T-helper 2 cell treated with Interferon-gamma antibody and Interleukin-4, amounts not matched to agents 5 μg/mL and 100 μg/mL, for 36 hours (primary cell): ENCODE measurements around the gene MAN2B1.
A peak's percentile ranks its signal among the peaks of the same experiment; 100 is the strongest.

Source experiments
- DNase-seq: peaks from one replicate; pipeline ENCODE4 v3.0.0; 2021; ENCODE audit warnings: low spot score
- H3K27ac Mint-ChIP-seq: one replicate; pipeline ENCODE4 v1.8.0; 2021; ENCODE audit warnings: mild to moderate bottlenecking, mixed read lengths
- H3K27me3 Mint-ChIP-seq: one replicate; pipeline ENCODE4 v1.8.0; 2021; ENCODE audit warnings: low read depth, mixed read lengths
- H3K36me3 Mint-ChIP-seq: one replicate; pipeline ENCODE4 v1.8.0; 2021; ENCODE audit warnings: low read depth, mixed read lengths
- H3K4me1 Mint-ChIP-seq: one replicate; pipeline ENCODE4 v1.8.0; 2021; ENCODE audit warnings: low read depth, mixed read lengths
- H3K4me3 Mint-ChIP-seq: one replicate; pipeline ENCODE4 v1.8.0; 2022; ENCODE audit warnings: mild to moderate bottlenecking, moderate library complexity, mixed read lengths
- H3K9me3 Mint-ChIP-seq: one replicate; pipeline ENCODE4 v1.8.0; 2021; ENCODE audit warnings: mixed read lengths

The MAN2B1 gene

DNA sequence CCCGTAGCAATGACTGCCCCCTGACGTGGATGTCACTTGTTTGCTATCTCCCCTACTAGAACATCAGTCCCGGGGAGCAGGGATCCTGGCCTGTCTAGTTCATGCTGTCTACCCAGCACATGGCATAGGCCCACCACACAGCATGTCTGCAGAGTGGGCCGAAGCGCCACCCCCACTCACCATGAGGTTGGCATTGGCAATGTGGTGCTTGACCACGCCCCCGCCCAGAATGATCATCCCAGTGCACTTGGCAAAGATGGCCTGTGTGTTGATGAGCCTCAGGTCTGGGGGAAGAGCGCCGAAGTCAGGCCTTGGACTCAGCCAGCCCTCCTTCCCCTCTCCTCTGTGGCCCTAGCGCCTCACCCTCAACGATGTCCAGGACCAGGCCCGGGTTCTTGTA lies 10.4 kb upstream of the MAN2B1 start:
- Mint-ChIP-seq H3K4me1 (peaks cover 20% of the 10 kb centered on the region), H3K27ac (no peak overlapping the region), H3K4me3 (no peak overlapping the region), H3K36me3 (peaks cover 53% of the 10 kb centered on the region), H3K27me3 (no peaks in the 10 kb centered on the region), H3K9me3 (no peaks in the 10 kb centered on the region)
- DNase-seq, result no peak

- Mint-ChIP-seq H3K36me3 (peaks cover 55% of the 10 kb centered on the region), H3K27ac (no peak overlapping the region), H3K4me1 (peaks cover 21% of the 10 kb centered on the region)
Measured at GRCh38 chr19:12676384-12676792, 9.8 kb upstream of the MAN2B1 start.

DNA sequence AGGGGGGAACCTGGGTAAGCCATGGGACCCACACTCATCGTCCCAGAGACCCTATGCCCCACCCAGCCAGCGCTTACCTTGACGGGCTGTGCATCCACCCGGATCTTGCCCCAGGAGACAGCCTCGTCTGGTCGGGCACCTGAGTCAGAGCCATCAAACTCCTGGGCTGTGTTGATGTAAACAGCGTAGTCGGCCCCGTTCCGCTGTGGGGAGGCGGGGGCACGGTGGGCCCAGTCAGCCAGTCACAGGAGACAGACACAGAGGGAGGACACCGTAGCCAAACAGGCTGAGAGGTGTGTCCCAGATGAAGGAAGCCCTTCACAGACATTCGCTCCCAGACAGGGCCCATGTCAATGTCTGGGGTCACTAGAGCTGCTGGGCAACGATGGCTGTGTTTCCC lies 9.4 kb upstream of the MAN2B1 start:
- Mint-ChIP-seq H3K4me3 (no peak overlapping the region), H3K36me3 (peaks cover 51% of the 10 kb centered on the region), H3K4me1 (peaks cover 18% of the 10 kb centered on the region), H3K27ac (no peak overlapping the region), H3K9me3 (no peaks in the 10 kb centered on the region), H3K27me3 (no peaks in the 10 kb centered on the region)
- no peak for DNase-seq

More at GRCh38 chr19:12676384-12676792, 9.8 kb upstream of the MAN2B1 start:
- peak; percentile 78 for DNase-seq
- Mint-ChIP-seq H3K27me3 (no peaks in the 10 kb centered on the region), H3K9me3 (no peaks in the 10 kb centered on the region), H3K4me3 (no peak overlapping the region)

DNA sequence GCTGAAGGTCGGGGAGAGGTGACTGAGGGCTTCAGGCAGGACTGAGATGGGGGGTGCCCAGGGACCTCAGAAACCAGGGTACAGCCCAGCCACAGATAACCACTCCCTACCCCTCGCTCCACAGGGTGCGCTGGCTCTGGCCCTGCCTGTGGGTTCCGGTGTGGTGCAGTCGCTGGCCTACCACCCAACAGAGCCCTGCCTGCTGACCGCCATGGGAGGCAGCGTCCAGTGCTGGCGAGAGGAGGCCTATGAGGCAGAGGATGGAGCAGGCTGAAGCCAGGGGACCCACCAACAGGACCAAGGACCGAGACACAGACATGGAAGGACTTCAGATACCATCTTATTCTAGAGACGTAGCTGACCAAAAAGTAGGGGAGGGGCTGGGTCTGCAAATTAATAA lies 8.9 kb upstream of the MAN2B1 start:
- DNase-seq, result no peak
- no peak overlapping the region for H3K27ac Mint-ChIP-seq
- H3K4me3 Mint-ChIP-seq, result no peak overlapping the region
- H3K9me3 Mint-ChIP-seq, result no peaks in the 10 kb centered on the region
- no peaks in the 10 kb centered on the region for H3K27me3 Mint-ChIP-seq
- H3K4me1 Mint-ChIP-seq, result peaks cover 19% of the 10 kb centered on the region
- H3K36me3 Mint-ChIP-seq, result peaks cover 49% of the 10 kb centered on the region

DNA sequence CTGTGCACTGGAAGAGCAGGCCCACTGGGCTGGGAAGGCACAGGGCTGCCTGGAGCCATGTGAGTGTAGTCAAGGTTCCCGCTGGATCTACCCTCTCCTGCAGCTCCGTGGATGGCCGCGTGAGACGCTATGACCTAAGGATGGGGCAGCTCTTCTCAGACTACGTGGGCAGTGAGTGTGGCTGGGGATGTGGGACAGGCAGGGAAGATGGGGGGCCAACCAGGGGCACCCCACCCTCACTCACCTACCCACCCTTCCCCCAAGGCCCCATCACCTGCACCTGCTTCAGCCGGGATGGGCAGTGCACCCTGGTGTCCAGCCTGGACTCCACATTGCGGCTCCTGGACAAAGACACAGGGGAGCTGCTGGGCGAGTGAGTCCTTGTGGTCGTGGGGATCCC lies 6.2 kb upstream of the MAN2B1 start:
- no peak overlapping the region for H3K27ac Mint-ChIP-seq
- peaks cover 33% of the 10 kb centered on the region for H3K4me1 Mint-ChIP-seq

GRCh38 chr19:12670159-12670928 lies 3.8 kb upstream of the MAN2B1 start:
- Mint-ChIP-seq H3K4me1 (peaks cover 38% of the 10 kb centered on the region), H3K36me3 (peaks cover 34% of the 10 kb centered on the region), H3K27ac (peak overlapping the region; percentile 99), H3K27me3 (no peaks in the 10 kb centered on the region), H3K4me3 (peak overlapping the region; percentile 98), H3K9me3 (no peaks in the 10 kb centered on the region)
- no peak for DNase-seq

More for the DNA sequence above, 6.2 kb upstream of the MAN2B1 start:
- Mint-ChIP-seq H3K27me3 (no peaks in the 10 kb centered on the region), H3K36me3 (peaks cover 40% of the 10 kb centered on the region), H3K9me3 (no peaks in the 10 kb centered on the region), H3K4me3 (no peak overlapping the region)
- no peak for DNase-seq

DNA sequence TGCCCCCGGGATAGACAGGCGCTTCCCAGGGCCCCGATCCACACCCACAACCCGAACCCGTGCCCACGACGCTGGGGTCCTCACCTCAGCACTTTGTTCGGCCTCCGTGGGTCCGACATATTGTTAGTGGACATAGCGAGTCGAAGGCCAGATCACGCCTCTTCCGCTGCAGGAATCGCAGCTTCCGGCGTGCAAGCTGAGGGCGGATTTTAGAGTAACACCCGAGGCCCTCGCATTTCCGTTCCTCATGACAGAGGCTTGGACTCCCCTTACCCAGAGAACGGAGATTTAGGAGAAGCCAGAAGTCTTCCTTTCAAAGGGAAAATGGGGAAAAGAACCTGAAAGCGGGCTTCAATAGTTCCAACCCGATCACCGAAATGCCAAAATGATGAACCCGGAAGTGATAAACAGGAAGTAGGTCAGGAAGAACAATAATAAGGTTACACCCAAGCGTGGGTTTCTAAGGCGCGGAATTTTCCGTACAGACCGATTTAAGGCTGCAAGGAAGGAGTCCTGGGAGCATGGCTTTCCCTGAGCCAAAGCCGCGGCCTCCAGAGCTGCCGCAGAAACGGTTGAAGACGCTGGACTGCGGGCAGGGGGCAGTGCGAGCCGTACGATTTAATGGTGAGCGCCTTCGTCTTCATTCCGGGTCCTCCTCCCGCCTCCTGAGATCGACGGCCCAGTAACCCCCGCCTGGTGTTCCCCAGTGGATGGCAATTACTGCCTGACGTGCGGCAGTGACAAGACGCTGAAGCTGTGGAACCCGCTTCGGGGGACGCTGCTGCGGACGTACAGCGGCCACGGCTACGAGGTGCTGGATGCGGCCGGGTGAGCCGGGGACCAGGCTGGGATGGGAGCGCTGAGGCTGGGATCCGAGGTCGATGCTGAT lies 3.0 kb upstream of the MAN2B1 start:
- DNase-seq, result peak; percentile 75
- peak overlapping the region; percentile 98 for H3K4me3 Mint-ChIP-seq
- H3K27me3 Mint-ChIP-seq, result no peaks in the 10 kb centered on the region
- peaks cover 31% of the 10 kb centered on the region for H3K36me3 Mint-ChIP-seq
- H3K9me3 Mint-ChIP-seq, result no peaks in the 10 kb centered on the region
- peaks cover 46% of the 10 kb centered on the region for H3K4me1 Mint-ChIP-seq
- H3K27ac Mint-ChIP-seq, result peak overlapping the region; percentile 99

DNA sequence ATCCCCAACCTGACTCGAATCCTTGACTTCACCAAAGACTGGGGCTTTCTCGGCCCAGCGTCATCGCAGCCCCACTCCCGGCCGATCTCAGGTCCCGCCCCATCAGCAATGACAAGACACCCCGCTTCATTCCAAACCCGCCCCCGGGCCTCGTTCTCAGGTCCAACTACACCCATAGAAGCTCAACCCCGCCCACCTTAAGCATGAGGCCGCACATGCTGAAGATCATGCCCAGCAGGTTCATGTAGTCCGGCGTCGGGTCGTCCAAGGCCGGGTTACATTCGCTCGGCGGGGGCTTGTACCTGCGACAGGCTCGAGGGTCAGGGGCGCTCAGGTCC lies 2.4 kb upstream of the MAN2B1 start:
- peak; percentile 62 for DNase-seq
- Mint-ChIP-seq H3K4me1 (peaks cover 49% of the 10 kb centered on the region), H3K9me3 (no peaks in the 10 kb centered on the region), H3K4me3 (peak overlapping the region; percentile 98), H3K36me3 (peaks cover 29% of the 10 kb centered on the region), H3K27ac (peak overlapping the region; percentile 99), H3K27me3 (no peaks in the 10 kb centered on the region)

- Mint-ChIP-seq H3K4me1 (peaks cover 49% of the 10 kb centered on the region), H3K4me3 (peak overlapping the region; percentile 98), H3K27ac (peak overlapping the region; percentile 99), H3K27me3 (no peaks in the 10 kb centered on the region), H3K9me3 (no peaks in the 10 kb centered on the region), H3K36me3 (peaks cover 33% of the 10 kb centered on the region)
- DNase-seq, result no peak
Measured at GRCh38 chr19:12668346-12668745, 1.8 kb upstream of the MAN2B1 start.

DNA sequence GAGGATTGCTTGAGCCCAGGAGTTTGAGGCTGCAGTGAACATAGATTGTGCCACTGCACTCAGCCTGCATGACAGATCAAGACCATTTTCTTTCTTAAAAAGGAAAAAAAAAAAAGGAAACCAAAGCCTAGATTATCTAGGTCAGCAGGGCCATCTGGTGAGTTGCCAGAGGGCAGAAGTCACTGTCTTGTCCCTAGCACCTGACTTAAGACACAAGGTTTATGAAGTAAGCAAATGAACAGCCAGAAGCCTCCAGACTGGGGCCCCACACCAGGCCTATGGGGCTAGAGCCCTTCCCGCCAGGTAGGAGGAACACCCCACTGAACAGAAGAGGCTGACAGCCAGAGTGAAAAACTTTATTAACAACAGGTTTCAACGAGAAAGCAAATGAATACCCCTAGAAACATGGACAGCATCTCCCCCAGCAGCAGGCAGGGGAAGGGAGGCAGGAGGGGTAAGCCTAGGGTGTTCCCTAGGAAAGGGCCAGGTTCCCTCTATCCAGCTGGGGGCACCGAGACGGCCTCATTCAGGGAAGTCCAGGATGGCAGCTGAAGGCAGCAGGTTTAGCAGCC lies 1.3 kb upstream of the MAN2B1 start:
- Mint-ChIP-seq H3K27me3 (no peaks in the 10 kb centered on the region), H3K4me1 (peaks cover 49% of the 10 kb centered on the region), H3K36me3 (peaks cover 37% of the 10 kb centered on the region), H3K4me3 (peak overlapping the region; percentile 99), H3K27ac (peak overlapping the region; percentile 99), H3K9me3 (no peaks in the 10 kb centered on the region)
- DNase-seq, result no peak

- Mint-ChIP-seq H3K27ac (peak overlapping the region; percentile 83), H3K9me3 (no peaks in the 10 kb centered on the region), H3K4me3 (peak overlapping the region; percentile 99), H3K36me3 (peaks cover 35% of the 10 kb centered on the region), H3K27me3 (no peaks in the 10 kb centered on the region), H3K4me1 (peaks cover 46% of the 10 kb centered on the region)
- DNase-seq, result peak; percentile 23
Measured at GRCh38 chr19:12665671-12666264, 774 bp downstream of the MAN2B1 start.

GRCh38 chr19:12665281-12665573 lies 1.3 kb downstream of the MAN2B1 start:
- peak; percentile 34 for DNase-seq
- Mint-ChIP-seq H3K27me3 (no peaks in the 10 kb centered on the region), H3K9me3 (no peaks in the 10 kb centered on the region), H3K4me3 (peak overlapping the region; percentile 99), H3K36me3 (peaks cover 37% of the 10 kb centered on the region), H3K27ac (peak overlapping the region; percentile 83), H3K4me1 (peaks cover 42% of the 10 kb centered on the region)

DNA sequence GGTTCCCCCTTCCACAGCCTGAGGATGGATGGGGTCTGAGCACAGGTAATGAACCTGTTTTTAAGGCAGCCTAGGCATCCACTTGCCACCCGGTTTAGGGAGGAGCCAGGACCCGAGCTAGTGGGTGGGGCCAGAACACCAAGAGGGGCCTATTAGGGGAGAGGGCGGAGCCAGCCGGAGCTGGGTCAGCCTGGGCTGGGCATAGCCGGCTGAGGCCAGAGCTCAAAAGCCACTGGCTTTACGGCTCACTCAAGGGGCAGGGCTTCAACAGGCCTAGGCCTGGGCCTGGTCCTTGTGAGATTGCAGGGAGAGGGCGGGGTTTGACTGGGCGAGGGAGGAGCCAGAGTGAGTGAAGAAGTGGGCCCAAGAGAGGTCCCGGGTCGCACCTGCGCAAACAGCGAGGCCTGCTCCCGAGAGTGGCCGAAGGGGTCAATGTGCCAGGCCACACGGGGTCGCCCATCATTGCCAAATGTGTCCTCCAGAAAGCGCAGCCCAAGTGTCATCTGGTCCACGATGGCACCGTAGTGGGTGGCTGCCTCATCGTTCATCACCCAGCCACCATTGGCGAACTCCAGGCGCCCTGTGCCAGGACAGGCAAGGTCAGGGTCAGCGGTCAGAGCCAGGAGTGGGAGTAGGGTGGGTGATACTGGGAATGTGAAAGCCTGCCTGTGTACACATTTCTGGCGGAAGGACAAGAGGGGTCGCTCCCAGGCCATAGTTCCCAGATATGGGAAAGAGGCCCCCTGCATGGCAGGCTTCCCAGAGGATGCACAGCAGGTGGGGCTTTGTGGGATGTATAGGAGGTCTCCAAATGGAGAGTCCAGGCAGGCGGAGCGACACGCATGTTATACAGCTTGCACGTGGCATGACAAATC lies 1.9 kb downstream of the MAN2B1 start:
- DNase-seq, result no peak
- no peaks in the 10 kb centered on the region for H3K27me3 Mint-ChIP-seq
- H3K4me3 Mint-ChIP-seq, result peak overlapping the region; percentile 99
- peaks cover 41% of the 10 kb centered on the region for H3K36me3 Mint-ChIP-seq
- peak overlapping the region; percentile 15 for H3K27ac Mint-ChIP-seq
- H3K9me3 Mint-ChIP-seq, result no peaks in the 10 kb centered on the region
- H3K4me1 Mint-ChIP-seq, result peaks cover 39% of the 10 kb centered on the region
